EH (cell line): ENCODE measurements around the gene SHD.
"Not testable (repeated sequence)": the region's sequence is repeated elsewhere in the genome, so short reads cannot be mapped to it uniquely, and the experiment has no call there.

Experiments used
- DNase-seq: peaks from one replicate; pipeline ENCODE4 v3.0.0-alpha.2; 2015; ENCODE audit warnings: low read depth

The SHD gene

DNA sequence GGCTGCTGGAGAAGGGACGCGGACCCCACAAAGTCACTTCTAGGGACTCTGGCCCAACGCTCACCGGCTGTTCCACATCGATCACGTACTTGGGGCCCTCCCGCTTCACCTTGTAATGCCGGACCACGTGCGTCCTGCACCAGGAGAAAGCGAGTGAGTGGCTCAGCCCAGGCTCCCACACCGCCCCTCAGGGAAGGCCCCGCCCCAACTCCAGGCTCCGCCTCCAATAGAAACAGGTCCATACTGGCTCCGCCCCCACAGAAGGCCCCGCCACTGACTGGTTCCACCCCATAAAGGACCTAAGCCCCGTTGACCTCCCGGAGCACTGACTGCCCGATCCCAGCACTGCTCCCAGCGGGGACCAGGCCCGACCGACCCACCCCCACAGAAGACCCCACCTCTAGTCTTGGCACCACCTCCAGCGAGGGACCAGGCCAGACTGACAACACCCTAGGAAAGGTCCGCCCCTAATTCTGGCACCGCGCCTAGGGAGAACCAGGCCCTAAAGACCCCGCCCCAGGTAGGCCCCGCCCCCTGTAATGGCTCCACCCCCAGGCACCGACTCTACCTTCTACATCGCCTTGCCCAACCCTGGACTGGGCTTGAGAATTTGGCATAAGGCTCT lies 48.3 kb downstream of the SHD start:
- DNase-seq = peak; percentile 64

DNA sequence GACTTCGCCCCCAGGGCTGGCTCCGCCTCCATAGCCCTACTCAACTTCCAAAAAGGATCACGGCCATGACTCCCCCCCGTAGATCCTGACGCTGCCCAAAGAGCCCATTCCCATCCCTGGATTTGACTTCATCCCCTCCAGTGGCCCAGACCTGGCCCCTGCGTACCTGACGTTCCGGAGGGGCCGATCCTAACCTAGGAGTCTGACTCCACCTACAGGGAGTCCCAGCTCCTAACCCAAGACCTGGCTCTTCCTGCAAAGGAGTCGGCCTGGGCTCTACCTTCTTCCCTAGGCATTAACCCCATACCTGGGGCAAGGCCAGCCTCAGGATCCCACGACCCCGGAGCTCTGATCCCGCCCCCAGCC lies 48.8 kb downstream of the SHD start:
- DNase-seq = no peak

DNA sequence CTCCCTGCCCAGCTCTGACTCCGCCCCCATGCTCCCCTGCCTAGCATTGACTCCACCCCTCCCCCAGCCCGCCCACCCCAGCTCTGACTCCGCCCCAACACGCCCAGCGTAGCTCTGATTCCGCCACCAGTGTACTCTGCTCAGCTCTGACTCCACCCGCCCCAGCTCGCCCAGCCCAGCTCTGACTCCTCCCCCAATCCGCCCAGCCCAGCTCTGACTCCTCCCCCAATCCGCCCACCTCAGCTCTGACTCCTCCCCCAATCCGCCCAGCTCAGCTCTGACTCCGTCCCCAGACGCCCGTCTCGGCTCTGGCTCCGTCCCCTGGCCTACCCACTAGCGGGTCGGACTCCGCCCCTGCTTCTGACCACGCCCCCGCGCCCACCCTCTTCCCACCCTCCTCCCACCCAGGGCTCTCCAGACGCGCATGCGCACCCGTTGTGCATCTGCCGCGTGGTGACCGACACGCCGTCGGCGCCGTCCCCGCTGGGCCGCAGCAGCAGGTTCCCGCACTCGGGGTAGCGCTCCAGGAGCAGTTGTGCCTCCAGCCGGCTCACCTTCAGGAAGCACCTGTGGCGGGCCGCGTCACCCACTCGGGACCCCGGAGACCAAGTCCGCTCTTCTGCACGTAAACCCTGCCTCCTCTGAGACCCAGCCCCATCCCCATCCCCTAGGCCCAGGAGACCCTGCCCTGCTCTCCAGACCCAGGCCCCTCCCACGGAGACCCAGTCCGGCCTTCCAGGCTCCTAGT lies 49.4 kb downstream of the SHD start:
- DNase-seq = peak; percentile 94

DNA sequence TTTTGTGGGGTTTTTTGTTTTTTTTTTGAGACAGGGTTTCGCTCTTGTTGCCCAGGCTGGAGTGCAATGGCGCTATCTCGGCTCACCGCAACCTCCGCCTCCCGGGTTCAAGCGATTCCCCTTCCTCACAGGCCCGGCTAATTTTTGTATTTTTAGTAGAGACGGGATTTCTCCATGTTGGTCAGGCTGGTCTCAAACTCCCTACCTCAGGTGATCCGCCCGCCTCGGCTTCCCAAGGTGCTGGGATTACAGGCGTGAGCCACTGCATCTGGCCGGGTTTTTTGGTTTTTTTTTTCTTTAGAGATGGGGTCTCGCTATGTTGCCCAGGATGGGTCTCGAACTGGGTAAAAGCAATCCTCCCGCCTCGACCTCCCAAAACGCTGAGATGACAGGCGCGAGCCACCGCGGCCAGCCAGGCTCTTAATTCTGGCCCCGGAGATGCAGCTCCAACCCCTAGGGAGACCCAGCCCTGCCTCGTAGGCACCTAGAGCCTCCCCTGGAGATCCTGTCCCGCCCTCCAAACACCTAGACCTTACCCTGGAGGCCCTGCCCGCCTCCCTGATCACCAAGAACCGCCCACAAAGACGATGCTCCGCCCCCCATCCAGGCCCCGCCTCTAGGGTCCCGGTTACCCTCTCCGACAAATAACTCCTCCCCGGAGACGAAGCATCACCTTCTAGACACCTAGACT lies 50.1 kb downstream of the SHD start:
- not testable (repeated sequence) for DNase-seq

DNA sequence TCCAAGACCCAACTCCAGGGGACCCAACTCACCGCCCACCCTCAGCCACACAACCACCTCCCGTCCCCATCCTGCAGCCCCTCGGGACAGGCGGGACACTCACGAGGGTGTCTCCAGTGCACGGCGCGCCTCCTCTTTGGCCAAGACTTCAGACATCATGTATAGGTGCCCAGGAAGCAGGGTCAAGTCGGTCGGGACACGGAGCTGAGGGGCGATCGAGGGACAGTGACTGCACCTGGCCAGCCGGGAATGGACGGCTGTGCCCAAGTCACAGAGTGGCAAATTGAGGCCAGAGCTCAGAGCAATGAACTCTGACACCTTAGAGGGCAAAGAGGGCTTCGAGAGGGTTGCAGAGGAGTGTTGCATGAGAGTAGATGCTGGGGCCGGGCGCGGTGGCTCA lies 50.8 kb downstream of the SHD start:
- no peak for DNase-seq

DNA sequence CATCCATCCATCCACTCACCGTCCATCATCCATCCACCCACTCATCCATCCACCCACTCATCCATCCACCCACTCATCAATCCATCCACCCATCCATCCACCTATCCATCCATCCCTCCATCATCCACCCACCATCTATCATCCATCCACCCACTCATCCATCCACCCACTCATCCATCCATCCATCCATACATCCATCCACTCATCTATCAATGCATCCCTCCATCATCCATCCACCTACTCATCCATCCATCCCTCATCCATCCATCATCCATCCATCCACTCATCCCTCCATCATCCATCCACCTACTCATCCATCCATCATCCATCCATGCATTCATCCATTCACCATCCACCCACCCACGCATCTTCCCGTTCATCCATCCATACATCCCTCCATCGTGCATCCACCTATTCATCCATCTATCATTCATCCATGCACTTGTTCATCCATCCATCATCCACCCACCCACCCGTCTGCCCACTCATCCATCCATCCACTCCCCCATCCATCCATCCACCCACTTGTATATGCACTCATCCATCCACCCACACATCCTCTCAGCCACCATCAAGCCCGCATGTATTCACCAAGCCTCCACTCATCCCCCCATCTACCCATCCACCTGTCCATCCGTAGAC lies 56.0 kb downstream of the SHD start:
- no peak for DNase-seq

DNA sequence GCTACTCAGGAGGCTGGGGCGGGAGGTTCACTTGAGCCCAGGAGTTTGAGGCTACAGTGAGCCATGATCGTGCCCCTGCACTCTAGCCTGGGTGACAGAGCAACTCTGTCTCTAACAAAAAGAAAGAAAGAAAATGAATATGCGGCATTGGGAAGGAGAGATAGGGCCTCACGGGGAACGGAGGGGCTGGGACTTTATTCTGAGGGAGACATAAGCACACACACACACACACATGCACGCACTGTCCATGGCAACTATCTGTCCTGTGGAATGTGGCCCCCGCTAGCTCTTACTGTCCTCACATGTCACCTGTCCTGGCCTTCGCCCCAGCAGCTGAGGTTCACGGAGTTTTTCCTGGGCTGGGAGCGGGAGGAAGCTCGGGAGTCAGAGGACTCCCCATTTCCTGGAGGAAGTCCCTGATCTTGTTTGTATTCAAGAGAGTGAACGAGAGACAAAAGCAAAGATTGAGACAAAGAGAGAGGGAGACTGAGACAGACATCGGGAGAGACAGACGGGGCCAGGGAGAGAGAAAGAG lies 58.9 kb downstream of the SHD start:
- peak; percentile 24 for DNase-seq

DNA sequence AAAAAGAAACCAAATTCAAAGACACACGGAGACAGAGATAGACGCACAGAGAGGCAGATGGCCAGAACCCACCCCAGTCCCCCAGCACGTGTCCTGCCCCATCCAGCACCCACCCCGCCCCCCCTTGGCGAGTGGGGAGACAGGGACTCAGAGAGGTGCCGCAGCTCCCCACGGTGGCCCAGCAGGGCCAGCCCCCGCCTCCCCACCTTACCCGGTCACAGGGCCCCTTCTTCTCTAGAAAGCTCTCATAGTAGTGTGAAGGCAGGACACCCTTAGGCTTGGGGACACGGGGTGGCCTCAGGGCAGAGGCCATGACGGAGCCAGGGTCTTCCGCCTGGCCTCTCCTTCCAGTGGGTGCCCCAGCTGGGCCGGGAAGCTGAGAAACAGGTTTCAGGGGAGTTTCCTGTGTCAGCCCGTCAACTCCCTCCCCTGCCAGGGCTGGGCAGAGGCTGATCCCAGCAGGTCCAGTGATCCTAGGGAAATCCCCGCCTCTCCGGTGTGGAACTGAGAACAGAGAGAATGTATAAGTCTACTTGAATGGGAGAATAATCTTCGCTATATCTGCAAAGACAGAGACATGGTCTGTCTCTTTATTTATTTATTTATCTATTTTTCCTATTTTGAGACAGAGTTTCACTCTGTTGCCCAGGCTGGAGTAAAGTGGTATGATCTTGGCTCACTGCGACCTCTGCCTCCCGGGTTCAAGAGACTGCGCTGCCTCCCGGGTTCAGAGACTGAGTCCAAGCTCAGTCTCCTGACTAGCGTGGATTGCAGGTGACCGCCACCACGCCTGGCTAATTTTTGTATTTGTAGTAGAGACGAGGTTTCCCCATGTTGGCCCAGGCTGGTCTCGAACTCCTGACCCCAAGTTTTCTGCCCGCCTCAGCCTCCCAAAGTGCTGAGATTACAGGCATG lies 59.6 kb downstream of the SHD start, which contains the start of gene STAP2:
STAP2 (minus strand) TSS at position 387 of the 915 bp plus-strand sequence; CDS start at position 313, 74 bp downstream.
- no peak for DNase-seq
